Fibroblast of the aortic adventitia (primary cell): ENCODE measurements around the gene HMGCS1. TPM values are rescaled to one million over a fixed set of nuclear protein-coding genes. Genes with fewer than 3 reads are reported as not detected.

Experiments
- DNase-seq: peaks from one replicate; pipeline ENCODE4 v3.0.0-alpha.2; 2010; ENCODE audit warnings: low read depth
- H3K4me3 ChIP-seq: 2 replicates; pipeline ENCODE4 v1.5.1; 2011; ENCODE audit warnings: low read depth, mild to moderate bottlenecking, control low read depth, low read length, moderate library complexity
- total RNA-seq: library from RNA; depleted of rRNA; stranded (reverse); fragments of >200 nt; gene quantifications from 2 replicates; pipeline ENCODE4 v1.2.3, GENCODE V29; 2012; ENCODE audit warnings: low replicate concordance
- TF ChIP-seq, protein P1 (sequence below): IDR thresholded peaks from 2 replicates; pipeline ENCODE4 v1.5.1; 2011; ENCODE audit warnings: mild to moderate bottlenecking, low read length, control low read depth, inconsistent platforms; ENCODE audit not compliant: insufficient read depth

HMGCS1 gene
- 37.6 and 90.5 TPM in 2 replicates for total RNA-seq

DNA sequence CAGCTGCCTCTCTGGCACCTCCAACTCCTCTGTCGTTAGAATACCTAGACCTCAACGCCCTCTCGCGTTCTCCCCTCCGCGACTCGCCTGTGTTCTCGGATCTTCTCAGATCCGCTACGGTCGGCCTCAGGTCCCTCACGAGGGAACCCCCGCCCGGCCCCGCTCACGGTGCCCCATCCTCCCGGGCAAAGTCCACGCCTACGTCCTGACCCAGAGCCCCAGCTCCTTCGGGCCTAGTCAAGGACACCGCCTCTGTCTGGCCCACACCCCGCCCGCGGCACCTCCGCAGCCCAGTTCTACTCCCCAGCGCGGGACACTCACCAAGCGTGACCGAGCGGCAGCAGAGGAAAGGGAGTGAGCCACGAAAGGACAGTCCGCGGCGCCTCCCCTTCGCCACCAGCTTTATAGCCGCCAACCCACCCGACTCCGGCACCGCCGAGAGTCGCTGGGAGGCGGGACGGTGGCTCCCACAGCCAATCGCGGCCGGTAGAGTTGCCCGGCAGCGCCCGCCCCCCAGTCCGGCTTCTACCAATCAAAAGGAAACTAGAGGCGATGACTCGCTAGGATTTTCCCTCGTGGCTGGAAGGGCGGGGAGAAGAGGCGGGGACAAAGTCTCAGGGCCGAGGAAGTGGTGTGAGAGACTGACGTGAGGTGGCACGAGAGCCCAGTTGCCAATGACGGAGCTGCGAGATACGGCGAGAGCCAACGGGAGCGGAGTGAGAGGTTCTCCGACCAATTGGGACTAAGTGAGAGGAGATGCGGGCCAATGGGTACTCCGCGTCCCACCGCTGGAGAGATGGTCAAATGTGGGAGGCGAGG, at the start of gene HMGCS1:
HMGCS1 (minus strand) TSS at position 378 of the 819 bp plus-strand sequence. CDS start 14,447 bp downstream, outside the sequence.
- TF ChIP-seq, protein P1, sequence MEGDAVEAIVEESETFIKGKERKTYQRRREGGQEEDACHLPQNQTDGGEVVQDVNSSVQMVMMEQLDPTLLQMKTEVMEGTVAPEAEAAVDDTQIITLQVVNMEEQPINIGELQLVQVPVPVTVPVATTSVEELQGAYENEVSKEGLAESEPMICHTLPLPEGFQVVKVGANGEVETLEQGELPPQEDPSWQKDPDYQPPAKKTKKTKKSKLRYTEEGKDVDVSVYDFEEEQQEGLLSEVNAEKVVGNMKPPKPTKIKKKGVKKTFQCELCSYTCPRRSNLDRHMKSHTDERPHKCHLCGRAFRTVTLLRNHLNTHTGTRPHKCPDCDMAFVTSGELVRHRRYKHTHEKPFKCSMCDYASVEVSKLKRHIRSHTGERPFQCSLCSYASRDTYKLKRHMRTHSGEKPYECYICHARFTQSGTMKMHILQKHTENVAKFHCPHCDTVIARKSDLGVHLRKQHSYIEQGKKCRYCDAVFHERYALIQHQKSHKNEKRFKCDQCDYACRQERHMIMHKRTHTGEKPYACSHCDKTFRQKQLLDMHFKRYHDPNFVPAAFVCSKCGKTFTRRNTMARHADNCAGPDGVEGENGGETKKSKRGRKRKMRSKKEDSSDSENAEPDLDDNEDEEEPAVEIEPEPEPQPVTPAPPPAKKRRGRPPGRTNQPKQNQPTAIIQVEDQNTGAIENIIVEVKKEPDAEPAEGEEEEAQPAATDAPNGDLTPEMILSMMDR: no peak
- peak; percentile 100 for DNase-seq
- H3K4me3 ChIP-seq: peak within 1 kb of the TSS; percentile 97

DNA sequence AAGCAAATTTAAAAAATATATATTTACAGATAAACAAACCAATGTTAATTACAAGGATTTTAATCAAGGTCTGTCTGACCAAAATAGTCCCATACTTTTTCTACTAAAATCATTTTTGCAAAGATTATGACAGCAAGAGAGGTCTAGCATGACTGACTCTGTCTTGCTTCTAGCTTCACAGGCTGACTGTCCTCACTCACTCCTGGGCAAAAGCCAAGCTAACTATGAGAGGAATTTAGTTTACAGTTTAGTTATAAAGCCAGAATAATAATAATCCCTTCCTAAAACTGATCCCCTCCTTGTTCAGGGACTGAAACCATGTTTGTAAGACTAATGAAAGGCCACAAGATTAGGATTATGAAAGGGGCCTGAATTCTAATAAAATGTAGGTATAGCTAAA, 45.5 kb upstream of the HMGCS1 start:
- TF ChIP-seq, protein P1: no peak
- DNase-seq: no peak

DNA sequence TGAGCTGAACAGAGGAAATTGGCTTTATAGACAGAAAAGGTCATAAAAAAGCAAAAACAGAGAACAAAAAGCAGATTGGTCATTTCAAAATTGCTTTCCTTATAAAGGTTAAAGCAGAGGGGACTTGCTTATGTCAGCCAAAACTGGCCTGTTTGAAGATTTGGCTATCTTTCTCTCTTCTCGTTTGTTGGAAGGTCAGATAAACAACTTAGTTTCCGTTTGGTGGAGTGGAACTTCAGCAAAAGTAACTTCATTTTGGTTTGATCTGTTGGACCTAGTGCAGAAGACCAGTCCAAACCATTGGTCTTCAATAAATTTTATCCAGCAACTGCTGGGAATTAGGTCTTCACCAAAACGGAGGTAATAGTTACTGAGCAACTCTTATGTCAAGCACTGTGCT, 45.1 kb upstream of the HMGCS1 start:
- no peak overlapping the region for H3K4me3 ChIP-seq
- TF ChIP-seq, protein P1: no peak
- no peak for DNase-seq

More for the DNA sequence above, 45.5 kb upstream of the HMGCS1 start:
- H3K4me3 ChIP-seq: no peak overlapping the region

DNA sequence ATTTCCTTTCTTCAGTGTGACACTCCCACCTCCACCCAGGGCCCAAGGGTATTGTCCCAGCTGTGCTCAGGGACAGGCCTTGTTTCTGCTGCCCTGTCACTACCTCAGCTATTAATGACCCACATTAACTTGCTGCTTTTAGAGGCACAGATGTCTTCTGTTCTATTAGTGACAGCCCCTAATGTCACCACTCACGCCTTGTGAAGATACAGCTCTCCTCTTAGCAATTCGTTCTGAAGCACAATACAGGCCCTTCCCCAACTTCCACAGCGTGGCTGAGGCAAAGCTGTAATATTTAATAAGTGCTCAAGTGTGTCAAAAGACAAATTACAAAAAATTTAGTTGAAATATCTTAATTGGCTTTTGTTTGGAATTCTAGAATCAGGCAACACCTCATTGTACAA, 44.7 kb upstream of the HMGCS1 start:
- H3K4me3 ChIP-seq: no peak overlapping the region
- no peak for DNase-seq
- TF ChIP-seq, protein P1: no peak

DNA sequence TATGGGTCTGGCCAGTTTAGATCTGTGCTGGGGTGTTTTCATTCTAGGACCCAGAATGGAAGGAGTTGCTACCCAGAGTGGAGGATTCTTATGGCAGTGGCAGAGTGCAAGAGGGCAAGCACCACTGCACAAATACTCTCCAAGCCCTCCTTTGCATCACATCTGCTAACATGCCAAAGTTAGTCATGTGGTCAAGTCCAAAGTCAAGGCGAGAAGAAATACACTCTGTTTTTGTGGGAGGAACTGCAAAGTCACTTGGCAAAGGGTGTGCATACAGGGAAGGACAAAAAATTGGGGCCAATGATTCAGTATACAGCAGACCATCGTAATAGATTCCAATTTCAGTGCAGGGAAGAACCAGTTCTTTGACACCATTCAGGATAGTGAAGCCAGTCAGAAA, 43.9 kb upstream of the HMGCS1 start:
- DNase-seq: no peak
- no peak overlapping the region for H3K4me3 ChIP-seq
- TF ChIP-seq, protein P1: no peak

DNA sequence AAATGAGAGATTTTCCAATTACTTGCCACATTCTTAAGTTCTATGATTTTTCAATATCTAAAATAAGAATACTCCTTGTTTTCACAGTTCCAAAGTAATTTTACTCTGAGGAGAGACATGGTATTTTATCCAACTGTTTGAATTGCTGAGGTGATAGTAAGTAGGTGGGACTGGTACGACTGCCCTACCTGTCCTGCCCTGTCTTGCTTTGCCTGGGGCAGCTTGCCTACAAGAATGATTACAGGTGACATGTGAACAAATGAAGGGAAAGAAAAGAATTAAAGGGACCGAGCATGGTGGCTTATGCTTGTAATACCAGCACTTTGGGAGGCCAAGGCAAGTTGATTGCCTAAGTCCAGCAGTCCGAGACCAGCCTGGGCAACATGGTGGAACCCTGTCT, 41.6 kb upstream of the HMGCS1 start:
- no peak overlapping the region for H3K4me3 ChIP-seq
- no peak for DNase-seq
- TF ChIP-seq, protein P1: no peak
